ENCODE results near the gene CDH13.

- TF ChIP-seq CTCF (conservative IDR thresholded peaks at IDR 0.05) (no peak), ZFX (IDR thresholded peaks at IDR 0.05) (no peak)
Observed at GRCh38 chr16:82960918-82961317, 334.1 kb downstream of the CDH13 start.
